Neural cell (in vitro differentiated cells): ENCODE measurements around the gene FADS1.

Experiments used
- CTCF ChIP-seq: fragments of 450-650 bp; IDR thresholded peaks from 2 replicates; pipeline ENCODE4 v1.5.1; 2014; ENCODE audit warnings: antibody characterized with exemption, mild to moderate bottlenecking, moderate library complexity; ENCODE audit not compliant: poor library complexity, severe bottlenecking
- EP300 ChIP-seq: fragments of 450-650 bp; conservative IDR thresholded peaks from 2 replicates; pipeline ENCODE4 v1.6.1; 2014; ENCODE audit warnings: antibody characterized with exemption, mild to moderate bottlenecking, moderate library complexity; ENCODE audit not compliant: poor library complexity, severe bottlenecking
- EZH2 ChIP-seq: fragments of 200-600, 300-800 bp; shearing (Covaris generic), sonication (generic); IDR thresholded peaks from 2 replicates; pipeline ENCODE4 v1.6.1; 2014; ENCODE audit warnings: antibody characterized with exemption, low read length, borderline replicate concordance, mild to moderate bottlenecking; ENCODE audit not compliant: insufficient read depth, poor library complexity, severe bottlenecking
- MXI1 ChIP-seq: fragments of 450-650 bp; conservative IDR thresholded peaks from 2 replicates; pipeline ENCODE4 v1.6.1; 2014; ENCODE audit warnings: antibody characterized with exemption, mild to moderate bottlenecking; ENCODE audit not compliant: poor library complexity, severe bottlenecking

GRCh38 chr11:61756147-61756451 lies 60.7 kb downstream of the FADS1 start:
- TF ChIP-seq MXI1 (no peak), CTCF (no peak), EZH2 (no peak), EP300 (no peak)
